GM04503 (cell line): ENCODE measurements around the gene TARS3.

Experiments
- DNase-seq: peaks from one replicate; pipeline ENCODE4 v3.0.0-alpha.2; 2012; ENCODE audit warnings: low read depth

TARS3 gene

GRCh38 chr15:101604124-101604874 is 120.0 kb downstream of the TARS3 start:
- DNase-seq, result no peak
